ENCODE data around the gene TOR1AIP2.

The TOR1AIP2 gene

DNA sequence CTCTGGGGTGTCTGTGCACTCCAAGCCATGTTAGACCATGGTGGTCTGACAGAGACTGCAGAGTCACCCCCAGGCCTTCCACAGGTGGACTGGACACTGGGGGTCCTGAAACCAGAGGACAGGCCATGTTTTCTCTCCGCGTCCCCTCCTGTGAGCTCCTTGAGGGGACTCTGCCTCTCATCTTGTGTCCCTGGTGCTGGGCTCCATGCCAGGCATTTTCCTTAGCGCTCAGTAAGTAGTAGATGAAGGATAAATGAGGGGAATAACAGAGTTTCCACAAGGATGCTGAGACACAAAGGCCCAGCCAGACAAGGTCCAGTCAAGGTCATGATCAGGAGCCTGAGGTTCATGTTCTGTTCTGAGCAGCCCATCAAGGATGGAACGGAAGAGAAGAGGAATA, 77.1 kb downstream of the TOR1AIP2 start:
- peaks cover 6% of the 10 kb centered on the region; the same call in 1 of the 2 replicates for H3K27me3 ChIP-seq (ENCODE audit: low read depth, low read length)
- no peaks in the 10 kb centered on the region for H3K36me3 ChIP-seq (replicated peaks; ENCODE audit: low read depth, low read length)
- H3K4me3 ChIP-seq (ENCODE audit: low read length) = no peak overlapping the region
- TF ChIP-seq EZH2phosphoT487 (IDR thresholded peaks at IDR 0.05; ENCODE audit: low read depth) = no peak
- H3K79me2 ChIP-seq (ENCODE audit: low read length) = no peaks in the 10 kb centered on the region
- H2AFZ ChIP-seq (ENCODE audit: low read depth, low read length) = no peak overlapping the region
- H3K4me1 ChIP-seq (ENCODE audit: low read length) = peaks cover 5% of the 10 kb centered on the region; the same call in 1 of the 2 replicates
- no peaks in the 10 kb centered on the region for H4K20me1 ChIP-seq (ENCODE audit: insufficient read depth, low read length)
- no peaks in the 10 kb centered on the region for H3K9me3 ChIP-seq (ENCODE audit: insufficient read depth, low read length)
- no peak overlapping the region for H3K27ac ChIP-seq (ENCODE audit: low read length)
- no peak overlapping the region for H3K4me2 ChIP-seq (ENCODE audit: low read length)
- H3K9ac ChIP-seq (ENCODE audit: low read length) = no peak overlapping the region

DNA sequence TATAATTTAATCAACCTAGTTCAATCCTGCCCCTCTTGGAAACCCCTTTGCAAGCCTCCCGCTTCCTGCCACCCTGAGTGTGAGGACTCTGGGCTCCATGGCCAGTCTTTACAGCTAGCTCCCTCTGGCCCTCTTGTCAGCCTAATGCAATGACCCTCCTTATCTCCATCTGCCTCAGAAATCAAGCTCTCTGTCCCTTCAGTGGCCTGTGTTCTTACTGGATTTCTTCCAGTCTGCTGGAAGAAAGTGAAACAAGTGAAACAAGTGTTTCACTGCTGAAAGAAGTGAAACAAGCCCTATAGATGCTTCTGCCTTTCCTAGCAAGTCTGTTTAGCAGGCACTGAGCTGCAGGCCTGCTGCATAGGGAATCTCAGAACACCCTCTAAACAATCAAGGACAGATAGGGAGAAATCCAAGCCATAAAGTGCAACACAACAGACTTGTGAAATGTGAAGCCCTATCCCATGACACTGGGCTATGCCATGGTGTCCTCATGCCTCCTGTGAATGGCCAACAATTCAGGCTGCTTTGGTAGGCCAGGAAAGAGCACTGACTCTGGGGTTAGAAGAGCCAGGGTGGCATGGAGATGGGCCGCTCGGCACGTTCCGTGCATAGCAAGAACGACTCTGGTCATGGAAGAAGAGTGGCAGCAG, 78.6 kb downstream of the TOR1AIP2 start:
- Histone ChIP-seq H4K20me1 (ENCODE audit: insufficient read depth, low read length) (no peaks in the 10 kb centered on the region), H3K36me3 (replicated peaks; ENCODE audit: low read depth, low read length) (no peaks in the 10 kb centered on the region), H3K27ac (ENCODE audit: low read length) (no peak overlapping the region), H3K79me2 (ENCODE audit: low read length) (no peaks in the 10 kb centered on the region), H3K9me3 (ENCODE audit: insufficient read depth, low read length) (no peaks in the 10 kb centered on the region), H2AFZ (ENCODE audit: low read depth, low read length) (no peak overlapping the region; the same call in 1 of the 2 replicates), H3K9ac (ENCODE audit: low read length) (no peak overlapping the region), H3K4me2 (ENCODE audit: low read length) (no peak overlapping the region), H3K4me1 (ENCODE audit: low read length) (peaks cover 5% of the 10 kb centered on the region; the same call in 1 of the 2 replicates), H3K27me3 (ENCODE audit: low read depth, low read length) (peaks cover 6% of the 10 kb centered on the region; the same call in 1 of the 2 replicates), H3K4me3 (ENCODE audit: low read length) (no peak overlapping the region)
- TF ChIP-seq, protein P1, sequence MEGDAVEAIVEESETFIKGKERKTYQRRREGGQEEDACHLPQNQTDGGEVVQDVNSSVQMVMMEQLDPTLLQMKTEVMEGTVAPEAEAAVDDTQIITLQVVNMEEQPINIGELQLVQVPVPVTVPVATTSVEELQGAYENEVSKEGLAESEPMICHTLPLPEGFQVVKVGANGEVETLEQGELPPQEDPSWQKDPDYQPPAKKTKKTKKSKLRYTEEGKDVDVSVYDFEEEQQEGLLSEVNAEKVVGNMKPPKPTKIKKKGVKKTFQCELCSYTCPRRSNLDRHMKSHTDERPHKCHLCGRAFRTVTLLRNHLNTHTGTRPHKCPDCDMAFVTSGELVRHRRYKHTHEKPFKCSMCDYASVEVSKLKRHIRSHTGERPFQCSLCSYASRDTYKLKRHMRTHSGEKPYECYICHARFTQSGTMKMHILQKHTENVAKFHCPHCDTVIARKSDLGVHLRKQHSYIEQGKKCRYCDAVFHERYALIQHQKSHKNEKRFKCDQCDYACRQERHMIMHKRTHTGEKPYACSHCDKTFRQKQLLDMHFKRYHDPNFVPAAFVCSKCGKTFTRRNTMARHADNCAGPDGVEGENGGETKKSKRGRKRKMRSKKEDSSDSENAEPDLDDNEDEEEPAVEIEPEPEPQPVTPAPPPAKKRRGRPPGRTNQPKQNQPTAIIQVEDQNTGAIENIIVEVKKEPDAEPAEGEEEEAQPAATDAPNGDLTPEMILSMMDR (IDR thresholded peaks at IDR 0.05; ENCODE audit: low read depth, low read length) = no peak
- TF ChIP-seq EZH2phosphoT487 (IDR thresholded peaks at IDR 0.05; ENCODE audit: low read depth) = no peak

DNA sequence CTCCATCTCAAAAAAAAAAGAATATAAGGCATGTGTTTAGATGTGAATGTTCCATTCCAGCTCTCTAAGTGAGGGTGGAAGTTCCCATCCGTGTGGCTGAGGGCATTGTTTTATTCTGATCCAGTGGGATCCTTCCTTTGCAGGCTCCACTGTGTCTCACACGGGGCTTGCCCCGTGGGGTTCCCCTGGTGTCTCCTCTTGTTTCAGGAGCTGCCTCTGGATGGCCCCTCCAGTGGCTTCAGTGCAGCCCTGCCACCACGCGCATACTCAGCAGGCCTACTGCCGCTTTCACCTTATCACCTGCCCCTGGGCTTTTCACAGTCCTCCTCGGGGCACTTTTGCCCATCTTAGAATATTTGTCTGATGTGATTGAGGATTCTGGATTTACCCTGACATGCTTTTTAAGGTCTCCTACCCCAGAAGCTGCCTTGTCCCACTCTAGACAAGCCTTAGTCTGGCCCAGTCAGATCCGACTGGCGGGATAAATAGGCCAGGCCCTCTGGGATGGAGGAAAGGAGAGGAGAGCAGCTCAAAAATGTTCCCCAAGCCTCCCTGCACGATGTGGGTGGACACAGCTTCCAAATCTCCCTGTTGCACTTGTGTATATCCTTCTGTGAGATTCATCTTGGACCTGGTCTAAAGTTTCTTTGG, 79.3 kb downstream of the TOR1AIP2 start:
- H3K36me3 ChIP-seq (replicated peaks; ENCODE audit: low read depth, low read length) = no peaks in the 10 kb centered on the region
- no peak overlapping the region for H3K4me3 ChIP-seq (ENCODE audit: low read length)
- no peak overlapping the region for H3K4me2 ChIP-seq (ENCODE audit: low read length)
- H3K27ac ChIP-seq (ENCODE audit: low read length) = no peak overlapping the region
- H3K79me2 ChIP-seq (ENCODE audit: low read length) = no peaks in the 10 kb centered on the region
- peaks cover 6% of the 10 kb centered on the region; the same call in 1 of the 2 replicates for H3K27me3 ChIP-seq (ENCODE audit: low read depth, low read length)
- TF ChIP-seq EZH2phosphoT487 (IDR thresholded peaks at IDR 0.05; ENCODE audit: low read depth) = no peak
- TF ChIP-seq, protein P1 (IDR thresholded peaks at IDR 0.05; ENCODE audit: low read depth, low read length) = no peak
- no peak overlapping the region for H3K9ac ChIP-seq (ENCODE audit: low read length)
- H2AFZ ChIP-seq (ENCODE audit: low read depth, low read length) = no peak overlapping the region
- H3K9me3 ChIP-seq (ENCODE audit: insufficient read depth, low read length) = no peaks in the 10 kb centered on the region
- H3K4me1 ChIP-seq (ENCODE audit: low read length) = peaks cover 5% of the 10 kb centered on the region; the same call in 1 of the 2 replicates
- no peaks in the 10 kb centered on the region for H4K20me1 ChIP-seq (ENCODE audit: insufficient read depth, low read length)

DNA sequence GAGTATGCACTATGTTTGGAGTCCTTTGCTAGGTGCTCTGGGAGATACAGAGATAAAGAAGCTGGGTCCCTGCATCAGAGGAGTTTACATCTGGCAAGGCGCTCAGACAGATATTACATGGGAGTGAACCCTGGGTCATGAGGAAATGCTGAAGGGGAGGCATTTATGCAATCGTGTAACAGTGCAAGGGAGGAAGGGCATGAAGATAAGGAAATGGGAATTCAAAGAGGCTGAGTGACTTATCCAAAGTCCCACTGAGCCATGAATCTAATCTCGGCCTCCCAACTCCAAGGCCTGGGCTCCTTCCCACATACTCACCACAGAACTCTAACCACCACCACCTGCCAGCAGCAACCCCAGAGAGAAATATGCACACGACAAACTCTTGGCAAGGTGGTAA, 82.9 kb downstream of the TOR1AIP2 start:
- Histone ChIP-seq H3K9me3 (ENCODE audit: insufficient read depth, low read length) (no peaks in the 10 kb centered on the region), H3K4me3 (ENCODE audit: low read length) (no peak overlapping the region), H3K4me1 (ENCODE audit: low read length) (no peaks in the 10 kb centered on the region), H4K20me1 (ENCODE audit: insufficient read depth, low read length) (no peaks in the 10 kb centered on the region), H3K4me2 (ENCODE audit: low read length) (no peak overlapping the region), H2AFZ (ENCODE audit: low read depth, low read length) (no peak overlapping the region), H3K9ac (ENCODE audit: low read length) (no peak overlapping the region), H3K36me3 (replicated peaks; ENCODE audit: low read depth, low read length) (no peaks in the 10 kb centered on the region), H3K27me3 (ENCODE audit: low read depth, low read length) (peaks cover 6% of the 10 kb centered on the region; the same call in 1 of the 2 replicates), H3K27ac (ENCODE audit: low read length) (no peak overlapping the region), H3K79me2 (ENCODE audit: low read length) (no peaks in the 10 kb centered on the region)
- TF ChIP-seq, protein P1 (IDR thresholded peaks at IDR 0.05; ENCODE audit: low read depth, low read length) = no peak
- no peak for TF ChIP-seq EZH2phosphoT487 (IDR thresholded peaks at IDR 0.05; ENCODE audit: low read depth)
